HepG2 (cell line): Measurements from ENCODE around the gene POLR2B. TPM values are rescaled to one million over a fixed set of nuclear protein-coding genes. Genes with fewer than 3 reads are reported as not detected.

ENCODE experiments used
- ATAC-seq: fragments of 200-7000 bp; cut with Tn5 transposase; 3 replicates; pipeline ENCODE4 v1.9.1; 2020; ENCODE audit warnings: mild to moderate bottlenecking, moderate library complexity
- BruUV-seq: library from RNA; stranded (reverse); fragments of 400-500 nt; replicated peaks from 2 replicates; lab custom pipeline; 2021; lab: Mats Ljungman, UMichigan
- CTCF ChIA-PET: fragments of 300-600 bp; formaldehyde crosslinking; extraction: SDS; loops from one replicate; lab custom pipeline; 2021; ENCODE audit warnings: low total read pairs, inconsistent platforms, low intra/inter-chr PET ratio; lab: Yijun Ruan, JAX
- POLR2A ChIA-PET: fragments of 350-600 bp; sonication (Branson Sonifier 250); formaldehyde crosslinking; loops from one replicate; lab custom pipeline; 2020; ENCODE audit warnings: antibody characterized with exemption, inconsistent platforms; lab: Yijun Ruan, JAX
- DNase-seq: peaks from one replicate; pipeline ENCODE4 v3.0.0-alpha.2; 2015; ENCODE audit warnings: low spot score
- FAIRE-seq: peaks from 3 replicates; lab custom pipeline; 2011; peaks lifted over from hg19 to GRCh38; lab: Jason Lieb, UNC
- H2AFZ ChIP-seq: one replicate; pipeline ENCODE4 v1.6.1; 2011; ENCODE audit warnings: low read length, inconsistent platforms
- H3K27ac ChIP-seq: fragments of 300-600 bp; 3 replicates; pipeline ENCODE4 v1.8.0; 2011; ENCODE audit warnings: mixed run types, mild to moderate bottlenecking, mixed read lengths, low read length, inconsistent platforms; ENCODE audit not compliant: insufficient read depth; ENCODE audit errors: extremely low read length
- H3K27me3 ChIP-seq, 2 experiments: fragments of 200-600 bp in 1 of 2; 2 replicates in 1 of 2; 3 replicates in 1 of 2; pipeline versions ENCODE4 v1.6.0 to v1.8.0; 2011; ENCODE audit warnings: low read length in 2 of 2, mild to moderate bottlenecking in 2 of 2, moderate library complexity in 2 of 2, inconsistent platforms in 1 of 2; ENCODE audit not compliant: insufficient read depth in 2 of 2, control insufficient read depth in 1 of 2
- H3K36me3 ChIP-seq, 2 experiments: fragments of 200-600 bp in 1 of 2; replicated peaks in 1 of 2; 2 replicates in 1 of 2; 3 replicates in 1 of 2; pipeline versions ENCODE4 v1.5.1 to v1.8.0; 2011; ENCODE audit warnings: low read length in 2 of 2, inconsistent platforms in 1 of 2; ENCODE audit not compliant: insufficient read depth in 2 of 2, control insufficient read depth in 1 of 2
- H3K4me1 ChIP-seq: 2 replicates; pipeline ENCODE4 v1.5.1; 2012; ENCODE audit warnings: low read length, inconsistent platforms; ENCODE audit not compliant: insufficient read depth
- H3K4me2 ChIP-seq: 2 replicates; pipeline ENCODE4 v1.6.0; 2011; ENCODE audit warnings: low read depth, low read length, inconsistent platforms
- H3K4me3 ChIP-seq, 3 experiments: fragments of 200-600 bp in 1 of 3; sonication (generic), shearing (Covaris generic) in 1 of 3; replicated peaks in 1 of 3; 2 replicates each; pipeline ENCODE4 v1.5.1; 2011 to 2016; ENCODE audit warnings: low read length in 3 of 3, inconsistent platforms in 2 of 3, low read depth in 2 of 3, mild to moderate bottlenecking in 2 of 3, control low read depth in 1 of 3, mixed read lengths in 1 of 3; ENCODE audit not compliant: insufficient read depth in 1 of 3
- H3K79me2 ChIP-seq: one replicate; pipeline ENCODE4 v1.6.1; 2011; ENCODE audit warnings: low read length, inconsistent platforms; ENCODE audit not compliant: insufficient read depth
- H3K9ac ChIP-seq: 2 replicates; pipeline ENCODE4 v1.6.0; 2011; ENCODE audit warnings: mild to moderate bottlenecking, low read depth, low read length, inconsistent platforms; ENCODE audit not compliant: insufficient read depth
- H3K9me3 ChIP-seq: 2 replicates; pipeline ENCODE4 v1.5.1; 2012; ENCODE audit warnings: mild to moderate bottlenecking, low read length
- H4K20me1 ChIP-seq: 2 replicates; pipeline ENCODE4 v1.6.0; 2011; ENCODE audit warnings: inconsistent platforms, mild to moderate bottlenecking, low read length, moderate library complexity; ENCODE audit not compliant: insufficient read depth
- AGO2 ChIP-seq: fragments of 200-400 bp; formaldehyde crosslinking; optimal IDR thresholded peaks from 2 replicates; pipeline ENCODE3; 2017; ENCODE audit warnings: mild to moderate bottlenecking, low read depth, low read length, moderate library complexity
- ARID5B ChIP-seq: IDR thresholded peaks from 2 replicates; pipeline ENCODE4 v1.4.0; 2020; ENCODE audit warnings: mild to moderate bottlenecking, missing genetic modification reagents
- FOXA1 ChIP-seq, 2 experiments: fragments of 450-650 bp in 1 of 2; sonication (generic) in 1 of 2; formaldehyde crosslinking in 1 of 2; IDR thresholded peaks; 2 replicates each; pipeline versions ENCODE4 v1.4.0 to v1.6.1; 2016 to 2020; ENCODE audit warnings: missing genetic modification reagents in 1 of 2
- HIC2 ChIP-seq: sonication (generic); formaldehyde crosslinking; IDR thresholded peaks from 2 replicates; pipeline ENCODE4 v1.9.0; 2022; ENCODE audit warnings: low read depth, missing genetic modification reagents
- LCORL ChIP-seq, 2 experiments: fragments of 450-650 bp in 1 of 2; sonication (generic) in 1 of 2; formaldehyde crosslinking in 1 of 2; IDR thresholded peaks; 2 replicates each; pipeline versions ENCODE4 v1.5.0 to v1.6.1; 2017 to 2020; ENCODE audit warnings: antibody characterized with exemption in 1 of 2, missing genetic modification reagents in 1 of 2
- MNT ChIP-seq: fragments of 450-650 bp; IDR thresholded peaks from 2 replicates; pipeline ENCODE4 v1.6.1; 2016
- NFRKB ChIP-seq: fragments of 450-650 bp; IDR thresholded peaks from 2 replicates; pipeline ENCODE4 v1.6.1; 2017
- RFX1 ChIP-seq: fragments of 450-650 bp; IDR thresholded peaks from 2 replicates; pipeline ENCODE4 v1.6.1; 2017
- ZBTB3 ChIP-seq: sonication (generic); formaldehyde crosslinking; IDR thresholded peaks from 2 replicates; pipeline ENCODE4 v1.4.0; 2020; ENCODE audit warnings: low read depth, mild to moderate bottlenecking, moderate library complexity, missing genetic modification reagents, borderline replicate concordance
- ZNF17 ChIP-seq: sonication (generic); formaldehyde crosslinking; IDR thresholded peaks from 2 replicates; pipeline ENCODE4 v1.5.0; 2020; ENCODE audit warnings: mild to moderate bottlenecking, missing genetic modification reagents
- ZNF230 ChIP-seq: sonication (generic); formaldehyde crosslinking; IDR thresholded peaks from 2 replicates; pipeline ENCODE4 v1.4.0; 2020; ENCODE audit warnings: mild to moderate bottlenecking, missing genetic modification reagents
- ZNF264 ChIP-seq: sonication (generic); formaldehyde crosslinking; IDR thresholded peaks from 2 replicates; pipeline ENCODE4 v1.4.0; 2020; ENCODE audit warnings: missing genetic modification reagents
- ZNF331 ChIP-seq: sonication (generic); formaldehyde crosslinking; IDR thresholded peaks from 2 replicates; pipeline ENCODE4 v1.4.0; 2020; ENCODE audit warnings: missing genetic modification reagents
- ZNF33B ChIP-seq: sonication (generic); formaldehyde crosslinking; IDR thresholded peaks from 2 replicates; pipeline ENCODE4 v1.5.1; 2020; ENCODE audit warnings: mild to moderate bottlenecking, missing genetic modification reagents
- ZNF343 ChIP-seq: sonication (generic); formaldehyde crosslinking; IDR thresholded peaks from 2 replicates; pipeline ENCODE4 v1.4.0; 2020; ENCODE audit warnings: mild to moderate bottlenecking, missing genetic modification reagents
- ZNF776 ChIP-seq: sonication (generic); formaldehyde crosslinking; IDR thresholded peaks from 2 replicates; pipeline ENCODE4 v1.4.0; 2020; ENCODE audit warnings: mild to moderate bottlenecking, missing genetic modification reagents
- WGBS: methylation state at CpG from one replicate; pipeline ENCODE4 v1.1.6; 2017; ENCODE audit warnings: low lambda C conversion rate; 5-methylcytosine and 5-hydroxymethylcytosine counted together
- in situ Hi-C: cut with HindIII; loops from 2 replicates; pipeline ENCODE4 v1.10.0; 2017; ENCODE audit warnings: low pct_unique_long_range_greater_than_20kb; ENCODE audit not compliant: extremely low pct_ligation_motif_present
- intact Hi-C: fragments of 100-400 bp; cut with micrococcal nuclease; formaldehyde crosslinking; loops from one replicate; pipeline ENCODE4 v1.10.0; 2022; ENCODE audit not compliant: unreplicated experiment
- polyA plus RNA-seq, 8 experiments: library from polyadenylated mRNA; depleted of rRNA in 3 of 8; stranded (reverse) in 7 of 8; unstranded in 1 of 8; fragments of >200 nt; fragmentation: Illumina TruSeq in 4 of 8; extraction: Trizol in 4 of 8; gene quantifications; 2 replicates each; pipeline versions ENCODE4 v1.2.1 to v1.2.3, GENCODE V29; 2011 to 2016; ENCODE audit warnings: low read depth in 4 of 8, missing spikeins in 1 of 8, mixed read lengths in 1 of 8; ENCODE audit not compliant: insufficient read depth in 1 of 8
- total RNA-seq, 5 experiments: library from RNA; depleted of rRNA; stranded (reverse); fragments of >200 nt; fragmentation: Illumina TruSeq; extraction: Trizol; gene quantifications; 2 replicates each; pipeline ENCODE4 v1.2.3, GENCODE V29; 2016; ENCODE audit warnings: low read depth in 1 of 5

Gene POLR2B
- total and polyA plus RNA-seq, 2 of the 13 experiments (the other 11 are each of a cell fraction or from before 2014, with no cell fraction given), result 70.6 to 116 TPM

GRCh38 chr4:57065730-57066482 lies 87.2 kb downstream of the POLR2B start (continued):
- TF ChIP-seq ARID5B (CRISPR knock-in tag) (no peak), ZNF230 (CRISPR knock-in tag) (no peak), ZNF343 (CRISPR knock-in tag) (no peak), ZBTB3 (no peak)

GRCh38 chr4:57068237-57068981 lies 89.7 kb downstream of the POLR2B start:
- H4K20me1 ChIP-seq, result no peaks in the 10 kb centered on the region
- POLR2A ChIA-PET, result no interaction called here
- H3K9me3 ChIP-seq, result no peaks in the 10 kb centered on the region
- FAIRE-seq (no peak), DNase-seq (no peak)
- no TSS peak for BruUV-seq
- H3K27me3 ChIP-seq, result no peaks in the 10 kb centered on the region
- H3K79me2 ChIP-seq, result no peaks in the 10 kb centered on the region
- no peak overlapping the region for H3K4me3 ChIP-seq
- H3K9ac ChIP-seq, result no peak overlapping the region
- TF ChIP-seq FOXA1 (IDR thresholded peaks at IDR 0.05) (no peak), FOXA1 (CRISPR knock-in tag; IDR thresholded peaks at IDR 0.05) (no peak), ZNF331 (CRISPR knock-in tag) (no peak), ZNF264 (CRISPR knock-in tag) (no peak), RFX1 (no peak), NFRKB (no peak), ZNF17 (no peak), MNT (no peak), ZNF33B (CRISPR knock-in tag) (no peak), LCORL (IDR thresholded peaks at IDR 0.05) (no peak), LCORL (CRISPR knock-in tag; IDR thresholded peaks at IDR 0.05) (no peak), ZNF776 (CRISPR knock-in tag) (no peak), HIC2 (CRISPR knock-in tag) (no peak), AGO2 (no peak)
- TF ChIP-seq, all 625 proteins: peak for 0
- Histone ChIP-seq H3K4me2 (no peak overlapping the region), H3K4me1 (no peaks in the 10 kb centered on the region), H2AFZ (no peak overlapping the region), H3K36me3 (no peaks in the 10 kb centered on the region), H3K27ac (no peak overlapping the region)
- intact Hi-C loops (no loop called here), in situ Hi-C loops (no loop called here)
- CTCF ChIA-PET, result no interaction called here
- ATAC-seq, result no peak
- WGBS, result 37% methylated on average over 8 of the region's 8 CpGs
